Type B pancreatic cell (in vitro differentiated cells): ENCODE measurements around the gene CDKAL1. TPM values are rescaled to one million over a fixed set of nuclear protein-coding genes. Genes with fewer than 3 reads are reported as not detected.

Source experiments
- DNase-seq: peaks from one replicate; pipeline ENCODE4 v3.0.0; 2021; ENCODE audit warnings: mixed read lengths; ENCODE audit not compliant: unreplicated experiment; ENCODE audit errors: extremely low spot score
- H3K27ac Mint-ChIP-seq: 2 replicates; pipeline ENCODE4 v1.8.0; 2021; ENCODE audit warnings: mild to moderate bottlenecking, mixed read lengths
- H3K27me3 Mint-ChIP-seq: 2 replicates; pipeline ENCODE4 v1.8.0; 2021; ENCODE audit warnings: mixed read lengths
- H3K36me3 Mint-ChIP-seq: 2 replicates; pipeline ENCODE4 v1.8.0; 2021; ENCODE audit warnings: mixed read lengths
- H3K4me1 Mint-ChIP-seq: one replicate; pipeline ENCODE4 v1.8.0; 2021; ENCODE audit warnings: mixed read lengths; ENCODE audit not compliant: unreplicated experiment
- H3K4me3 Mint-ChIP-seq: 2 replicates; pipeline ENCODE4 v1.8.0; 2021; ENCODE audit warnings: mild to moderate bottlenecking, mixed read lengths
- H3K9me3 Mint-ChIP-seq: 2 replicates; pipeline ENCODE4 v1.8.0; 2021; ENCODE audit warnings: mixed read lengths
- total RNA-seq: library from RNA; stranded (reverse); gene quantifications from 2 replicates; pipeline ENCODE4 v1.2.1, GENCODE V29; 2021; ENCODE audit warnings: low replicate concordance
- TF ChIP-seq, protein P1 (sequence below): fragments of 200-600 bp; sonication (generic); conservative IDR thresholded peaks from 2 replicates; pipeline ENCODE4 v1.5.0; 2021; ENCODE audit warnings: antibody characterized with exemption, mild to moderate bottlenecking

CDKAL1 gene
- total RNA-seq, 1 donor from 2014 or later = 21.0 TPM

DNA sequence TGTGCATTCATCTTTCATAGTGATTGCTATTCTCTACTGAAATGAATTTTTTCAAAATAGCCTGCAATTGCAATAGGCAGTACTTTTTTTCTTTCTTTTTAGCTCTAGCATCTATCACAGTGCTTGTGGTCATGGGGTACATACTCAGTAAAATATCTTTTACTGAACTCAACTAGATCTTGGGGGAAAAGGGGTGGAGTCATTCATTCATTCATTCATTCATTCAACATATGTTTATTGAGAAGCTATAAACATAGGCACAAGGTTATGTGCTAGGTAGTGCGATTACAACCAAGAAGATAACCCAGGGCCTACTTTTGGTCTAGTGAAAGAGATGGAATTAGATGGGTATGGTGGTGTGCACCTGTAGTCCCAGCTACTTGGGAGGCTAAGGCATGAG lies 1.4 kb upstream of the CDKAL1 start:
- no peaks in the 10 kb centered on the region for H3K27me3 Mint-ChIP-seq
- TF ChIP-seq, protein P1, sequence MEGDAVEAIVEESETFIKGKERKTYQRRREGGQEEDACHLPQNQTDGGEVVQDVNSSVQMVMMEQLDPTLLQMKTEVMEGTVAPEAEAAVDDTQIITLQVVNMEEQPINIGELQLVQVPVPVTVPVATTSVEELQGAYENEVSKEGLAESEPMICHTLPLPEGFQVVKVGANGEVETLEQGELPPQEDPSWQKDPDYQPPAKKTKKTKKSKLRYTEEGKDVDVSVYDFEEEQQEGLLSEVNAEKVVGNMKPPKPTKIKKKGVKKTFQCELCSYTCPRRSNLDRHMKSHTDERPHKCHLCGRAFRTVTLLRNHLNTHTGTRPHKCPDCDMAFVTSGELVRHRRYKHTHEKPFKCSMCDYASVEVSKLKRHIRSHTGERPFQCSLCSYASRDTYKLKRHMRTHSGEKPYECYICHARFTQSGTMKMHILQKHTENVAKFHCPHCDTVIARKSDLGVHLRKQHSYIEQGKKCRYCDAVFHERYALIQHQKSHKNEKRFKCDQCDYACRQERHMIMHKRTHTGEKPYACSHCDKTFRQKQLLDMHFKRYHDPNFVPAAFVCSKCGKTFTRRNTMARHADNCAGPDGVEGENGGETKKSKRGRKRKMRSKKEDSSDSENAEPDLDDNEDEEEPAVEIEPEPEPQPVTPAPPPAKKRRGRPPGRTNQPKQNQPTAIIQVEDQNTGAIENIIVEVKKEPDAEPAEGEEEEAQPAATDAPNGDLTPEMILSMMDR = no peak
- no peak overlapping the region for H3K4me3 Mint-ChIP-seq
- peak overlapping the region; percentile 1 for H3K27ac Mint-ChIP-seq
- H3K4me1 Mint-ChIP-seq = peaks cover 30% of the 10 kb centered on the region
- no peak for DNase-seq
- H3K36me3 Mint-ChIP-seq = no peaks in the 10 kb centered on the region
- no peaks in the 10 kb centered on the region for H3K9me3 Mint-ChIP-seq

DNA sequence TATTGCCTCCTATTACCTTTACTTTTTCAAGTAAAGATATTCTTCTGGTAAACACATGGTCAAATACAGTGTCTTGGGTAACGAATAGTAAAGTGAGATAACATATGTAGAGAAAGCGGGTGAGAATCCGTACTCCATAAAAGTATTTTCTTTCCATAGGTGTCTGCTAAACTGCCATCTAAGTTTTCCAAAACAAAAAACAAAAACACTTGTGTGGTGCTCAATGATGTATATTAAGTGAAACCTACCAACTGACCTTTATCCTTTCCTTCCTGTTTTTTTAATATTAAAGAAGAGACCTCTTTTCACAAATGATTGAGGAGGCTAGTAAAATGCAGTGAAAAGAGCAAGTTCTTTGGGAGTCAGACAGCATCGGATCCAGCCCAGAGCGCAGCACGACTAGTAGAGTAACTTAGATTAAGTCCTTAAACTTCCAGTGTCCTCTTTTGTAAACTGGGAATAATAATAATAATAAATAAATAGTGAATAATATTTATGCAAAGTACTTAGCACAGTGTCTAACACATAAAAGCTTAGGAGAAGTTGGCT lies 437 bp upstream of the CDKAL1 start:
- Mint-ChIP-seq H3K4me1 (peaks cover 22% of the 10 kb centered on the region), H3K27me3 (no peaks in the 10 kb centered on the region), H3K36me3 (peaks cover 3% of the 10 kb centered on the region), H3K4me3 (peak overlapping the region; percentile 99), H3K27ac (peak overlapping the region; percentile 96), H3K9me3 (no peaks in the 10 kb centered on the region)
- TF ChIP-seq, protein P1 = no peak
- DNase-seq = no peak

DNA sequence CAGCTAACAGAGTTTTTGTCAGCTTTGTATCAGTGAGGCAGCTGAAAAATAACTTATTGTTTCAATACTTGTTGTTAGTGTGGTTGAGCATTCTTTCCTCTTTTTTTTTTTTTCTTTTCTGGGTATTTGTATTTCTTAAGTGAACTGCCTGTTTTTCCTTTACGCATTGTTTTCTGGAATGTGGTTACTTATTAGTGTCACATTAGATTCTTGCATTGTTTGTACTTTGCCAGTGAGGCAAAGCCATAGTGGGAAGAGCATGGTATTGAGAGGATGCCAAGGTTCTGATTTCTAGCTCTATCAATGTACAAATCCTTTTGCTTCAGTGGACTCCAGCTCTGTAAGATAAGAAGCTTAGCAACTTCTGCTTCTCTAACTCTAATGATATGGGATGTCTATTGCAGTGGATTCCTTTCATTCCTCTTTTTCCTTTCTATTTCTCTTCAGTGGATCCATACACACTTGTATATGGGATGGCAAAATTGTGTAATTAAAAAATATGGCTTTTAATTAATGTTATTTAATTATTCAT lies 3.9 kb downstream of the CDKAL1 start:
- peaks cover 22% of the 10 kb centered on the region for H3K4me1 Mint-ChIP-seq
- no peaks in the 10 kb centered on the region for H3K27me3 Mint-ChIP-seq
- no peak overlapping the region for H3K27ac Mint-ChIP-seq
- H3K4me3 Mint-ChIP-seq = peak overlapping the region; percentile 47
- H3K36me3 Mint-ChIP-seq = peaks cover 26% of the 10 kb centered on the region
- TF ChIP-seq, protein P1 = no peak
- H3K9me3 Mint-ChIP-seq = no peaks in the 10 kb centered on the region
- no peak for DNase-seq

DNA sequence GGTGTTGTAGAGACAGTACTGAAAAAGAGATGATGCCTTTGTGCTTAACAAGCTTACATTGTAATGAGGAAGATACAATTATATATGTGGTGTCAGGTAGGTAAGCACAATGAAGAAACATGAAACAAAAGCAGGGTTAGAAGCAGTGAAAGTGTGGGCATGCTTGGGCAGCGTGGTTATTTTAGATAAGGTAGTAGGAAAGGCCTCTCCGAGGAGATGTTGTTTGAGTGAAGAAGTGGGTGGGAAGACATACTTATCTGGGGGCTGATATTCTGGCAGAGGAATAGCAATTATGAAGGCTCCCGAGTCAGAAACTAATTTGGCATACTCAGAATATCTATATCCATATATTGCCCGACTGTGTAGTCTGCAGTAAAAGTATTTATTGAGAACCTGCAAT lies 4.7 kb downstream of the CDKAL1 start:
- H3K4me1 Mint-ChIP-seq = peaks cover 20% of the 10 kb centered on the region
- TF ChIP-seq, protein P1 = no peak
- no peaks in the 10 kb centered on the region for H3K9me3 Mint-ChIP-seq
- DNase-seq = no peak
- H3K27ac Mint-ChIP-seq = peak overlapping the region; percentile 1
- H3K27me3 Mint-ChIP-seq = no peaks in the 10 kb centered on the region
- H3K4me3 Mint-ChIP-seq = no peak overlapping the region
- peaks cover 26% of the 10 kb centered on the region for H3K36me3 Mint-ChIP-seq

DNA sequence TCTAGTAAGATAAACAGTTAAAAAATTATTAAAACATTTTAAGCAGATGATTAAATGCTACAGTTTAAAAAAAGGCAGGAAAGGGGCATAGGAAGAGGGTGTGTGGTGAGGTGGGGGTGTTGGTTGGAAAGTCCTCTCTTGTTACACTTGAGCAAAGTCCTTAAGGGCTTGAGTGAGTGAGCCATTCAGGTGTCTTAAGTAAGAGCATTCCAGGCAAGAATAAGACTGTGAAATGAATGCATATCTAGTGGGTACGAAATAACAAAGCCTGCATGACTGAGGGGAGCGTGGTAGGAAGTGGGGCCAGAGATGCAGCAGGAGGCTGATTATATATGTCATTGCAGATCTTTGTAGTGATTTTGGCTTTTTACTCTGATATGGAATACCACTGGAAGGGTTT lies 5.1 kb downstream of the CDKAL1 start:
- Mint-ChIP-seq H3K4me1 (peaks cover 15% of the 10 kb centered on the region), H3K27me3 (no peaks in the 10 kb centered on the region), H3K36me3 (peaks cover 29% of the 10 kb centered on the region), H3K27ac (no peak overlapping the region), H3K9me3 (no peaks in the 10 kb centered on the region), H3K4me3 (no peak overlapping the region)
- TF ChIP-seq, protein P1 = no peak
- DNase-seq = no peak
